ENCODE data around the gene CDC34. TPM values are rescaled to one million over a fixed set of nuclear protein-coding genes. Genes with fewer than 3 reads are reported as not detected.

Gene CDC34
- total RNA-seq, 6 experiments from 2014 or later: 63.8 to 79.9 (median 64.6) TPM

- TF ChIP-seq CTCF (IDR thresholded peaks at IDR 0.05): peak; percentile 20; the same call in 1 of the 2 replicates
- peaks cover 15% of the 10 kb centered on the region for H3K4me1 Mint-ChIP-seq (ENCODE audit: low read depth)
- H3K9me3 Mint-ChIP-seq: no peaks in the 10 kb centered on the region
- peak overlapping the region; percentile 82 for H3K4me3 Mint-ChIP-seq
- peaks cover 1% of the 10 kb centered on the region; the same call in 1 of the 2 replicates for H3K27me3 Mint-ChIP-seq (ENCODE audit: insufficient read depth)
- H3K36me3 Mint-ChIP-seq (ENCODE audit: low read depth): no peaks in the 10 kb centered on the region
- peak overlapping the region; percentile 54 for H3K27ac Mint-ChIP-seq
- peak; percentile 54 for DNase-seq
These were observed 379 bp upstream of the CDC34 start for GRCh38 chr19:531009-531752.

GRCh38 chr19:532561-533363, 1.2 kb downstream of the CDC34 start:
- peak overlapping the region; percentile 88 for H3K27ac Mint-ChIP-seq
- H3K27me3 Mint-ChIP-seq (ENCODE audit: insufficient read depth): no peaks in the 10 kb centered on the region; the same call in 1 of the 2 replicates
- peaks cover 15% of the 10 kb centered on the region for H3K4me1 Mint-ChIP-seq (ENCODE audit: low read depth)
- H3K36me3 Mint-ChIP-seq (ENCODE audit: low read depth): no peaks in the 10 kb centered on the region
- peak; percentile 77 for TF ChIP-seq CTCF (IDR thresholded peaks at IDR 0.05)
- peak overlapping the region; percentile 90 for H3K4me3 Mint-ChIP-seq
- DNase-seq: peak; percentile 66
- no peaks in the 10 kb centered on the region for H3K9me3 Mint-ChIP-seq

- TF ChIP-seq CTCF (IDR thresholded peaks at IDR 0.05): no peak
- peaks cover 15% of the 10 kb centered on the region for H3K4me1 Mint-ChIP-seq (ENCODE audit: low read depth)
- H3K9me3 Mint-ChIP-seq: no peaks in the 10 kb centered on the region
- H3K27ac Mint-ChIP-seq: peak overlapping the region; percentile 88
- no peaks in the 10 kb centered on the region; the same call in 1 of the 2 replicates for H3K27me3 Mint-ChIP-seq (ENCODE audit: insufficient read depth)
- peak overlapping the region; percentile 90 for H3K4me3 Mint-ChIP-seq
- no peak for DNase-seq
- H3K36me3 Mint-ChIP-seq (ENCODE audit: low read depth): no peaks in the 10 kb centered on the region
These were observed 2.0 kb downstream of the CDC34 start for GRCh38 chr19:533364-534058.

GRCh38 chr19:534088-534487, 2.5 kb downstream of the CDC34 start:
- H3K27me3 Mint-ChIP-seq (ENCODE audit: insufficient read depth): no peaks in the 10 kb centered on the region; the same call in 1 of the 2 replicates
- H3K4me1 Mint-ChIP-seq (ENCODE audit: low read depth): peaks cover 15% of the 10 kb centered on the region
- peak overlapping the region; percentile 90 for H3K4me3 Mint-ChIP-seq
- DNase-seq: no peak
- H3K9me3 Mint-ChIP-seq: no peaks in the 10 kb centered on the region
- peak overlapping the region; percentile 88 for H3K27ac Mint-ChIP-seq
- no peak; the same call in 1 of the 2 replicates for TF ChIP-seq CTCF (IDR thresholded peaks at IDR 0.05)
- no peaks in the 10 kb centered on the region for H3K36me3 Mint-ChIP-seq (ENCODE audit: low read depth)

All from HFFc6 (cell line).